22Rv1 (cell line): ENCODE data around the gene ATG4B.
"Not testable (repeated sequence)": the region's sequence is repeated elsewhere in the genome, so short reads cannot be mapped to it uniquely, and the experiment has no call there.

ENCODE experiments used
- ZFX ChIP-seq: fragments of 450-650 bp; IDR thresholded peaks from 2 replicates; pipeline ENCODE4 v1.6.1; 2017; ENCODE audit warnings: antibody characterized with exemption, borderline replicate concordance
- TF ChIP-seq, protein P1 (sequence below): fragments of 450-650 bp; IDR thresholded peaks from 2 replicates; pipeline ENCODE4 v1.5.1; 2017; ENCODE audit warnings: mild to moderate bottlenecking

DNA sequence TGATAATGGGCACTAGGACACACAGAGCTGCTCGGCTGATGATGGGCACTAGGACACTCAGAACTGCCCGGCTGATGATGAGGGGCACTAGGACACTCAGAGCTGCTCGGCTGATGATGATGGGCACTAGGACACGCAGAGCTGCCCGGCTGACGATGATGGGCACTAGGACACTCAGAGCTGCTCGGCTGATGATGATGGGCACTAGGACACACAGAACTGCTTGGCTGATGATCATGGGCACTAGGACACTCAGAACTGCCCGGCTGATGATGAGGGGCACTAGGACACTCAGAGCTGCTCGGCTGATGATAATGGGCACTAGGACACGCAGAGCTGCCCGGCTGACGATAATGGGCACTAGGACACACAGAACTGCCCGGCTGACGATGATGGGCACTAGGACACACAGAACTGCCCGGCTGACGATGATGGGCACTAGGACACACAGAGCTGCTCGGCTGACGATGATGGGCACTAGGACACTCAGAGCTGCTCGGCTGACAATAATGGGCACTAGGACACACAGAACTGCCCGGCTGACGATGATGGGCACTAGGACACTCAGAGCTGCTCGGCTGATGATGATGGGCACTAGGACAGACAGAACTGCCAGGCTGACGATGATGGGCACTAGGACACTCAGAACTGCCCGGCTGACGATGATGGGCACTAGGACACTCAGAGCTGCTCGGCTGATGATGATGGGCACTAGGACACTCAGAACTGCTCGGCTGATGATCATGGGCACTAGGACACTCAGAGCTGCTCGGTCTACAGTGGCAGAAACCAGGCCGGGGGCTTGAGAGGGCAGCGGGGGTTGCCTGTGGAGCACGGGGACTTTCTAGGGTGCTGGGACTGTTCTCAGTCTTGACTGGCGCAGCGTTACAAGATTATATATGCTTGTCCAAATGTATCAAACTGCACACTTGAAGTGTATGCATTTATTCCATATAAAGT, 46.7 kb upstream of the ATG4B start:
- TF ChIP-seq, protein P1, sequence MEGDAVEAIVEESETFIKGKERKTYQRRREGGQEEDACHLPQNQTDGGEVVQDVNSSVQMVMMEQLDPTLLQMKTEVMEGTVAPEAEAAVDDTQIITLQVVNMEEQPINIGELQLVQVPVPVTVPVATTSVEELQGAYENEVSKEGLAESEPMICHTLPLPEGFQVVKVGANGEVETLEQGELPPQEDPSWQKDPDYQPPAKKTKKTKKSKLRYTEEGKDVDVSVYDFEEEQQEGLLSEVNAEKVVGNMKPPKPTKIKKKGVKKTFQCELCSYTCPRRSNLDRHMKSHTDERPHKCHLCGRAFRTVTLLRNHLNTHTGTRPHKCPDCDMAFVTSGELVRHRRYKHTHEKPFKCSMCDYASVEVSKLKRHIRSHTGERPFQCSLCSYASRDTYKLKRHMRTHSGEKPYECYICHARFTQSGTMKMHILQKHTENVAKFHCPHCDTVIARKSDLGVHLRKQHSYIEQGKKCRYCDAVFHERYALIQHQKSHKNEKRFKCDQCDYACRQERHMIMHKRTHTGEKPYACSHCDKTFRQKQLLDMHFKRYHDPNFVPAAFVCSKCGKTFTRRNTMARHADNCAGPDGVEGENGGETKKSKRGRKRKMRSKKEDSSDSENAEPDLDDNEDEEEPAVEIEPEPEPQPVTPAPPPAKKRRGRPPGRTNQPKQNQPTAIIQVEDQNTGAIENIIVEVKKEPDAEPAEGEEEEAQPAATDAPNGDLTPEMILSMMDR: not testable (repeated sequence)
- not testable (repeated sequence) for TF ChIP-seq ZFX
